Suppressor macrophage (primary cell): ENCODE results near the gene IGSF5.
"Not testable (repeated sequence)": the region's sequence is repeated elsewhere in the genome, so short reads cannot be mapped to it uniquely, and the experiment has no call there.

Experiments used
- DNase-seq, 4 experiments: peaks; one replicate each; pipeline ENCODE4 v3.0.0-alpha.2; 2020 to 2022

The IGSF5 gene

DNA sequence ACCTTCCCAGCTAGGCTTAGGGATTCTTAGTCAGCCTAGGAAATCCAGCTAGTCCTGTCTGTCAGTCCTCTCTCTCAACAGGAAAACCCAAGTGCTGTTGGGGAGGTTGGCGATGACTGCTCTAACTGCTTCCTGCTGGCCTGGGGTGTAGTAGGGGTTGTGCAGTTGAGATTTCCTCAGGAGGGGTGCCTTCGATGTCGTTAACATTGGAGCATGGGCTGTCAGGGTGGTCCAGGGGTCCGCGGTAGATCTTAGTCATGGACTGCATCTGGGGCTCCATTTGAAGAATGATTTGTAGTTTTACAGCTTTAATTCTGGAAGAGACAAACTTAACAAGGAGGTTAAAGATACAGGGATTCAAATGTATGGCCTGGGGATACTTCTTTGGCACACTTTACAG is 5.5 kb upstream of the IGSF5 start:
- DNase-seq = not testable (repeated sequence)

DNA sequence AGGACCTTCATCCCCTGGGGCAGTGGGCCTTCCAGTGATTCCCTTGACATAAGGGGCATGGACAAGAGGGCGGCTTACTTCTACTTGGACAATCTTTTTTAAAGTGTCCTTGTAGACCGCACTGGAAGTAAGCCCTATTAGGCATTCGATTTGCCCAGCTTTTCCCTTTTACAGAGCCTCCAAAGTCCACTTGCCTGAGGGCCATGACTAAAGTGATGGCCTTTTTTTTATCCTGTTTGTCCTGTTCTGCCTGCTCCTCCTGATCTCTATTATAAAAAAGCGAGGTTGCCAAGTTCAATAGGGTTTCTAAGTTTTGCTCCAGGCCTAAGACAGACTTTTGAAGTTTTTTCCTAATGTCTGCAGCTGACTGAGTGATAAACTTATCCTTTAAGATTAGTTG is 2.4 kb upstream of the IGSF5 start:
- DNase-seq = not testable (repeated sequence)

DNA sequence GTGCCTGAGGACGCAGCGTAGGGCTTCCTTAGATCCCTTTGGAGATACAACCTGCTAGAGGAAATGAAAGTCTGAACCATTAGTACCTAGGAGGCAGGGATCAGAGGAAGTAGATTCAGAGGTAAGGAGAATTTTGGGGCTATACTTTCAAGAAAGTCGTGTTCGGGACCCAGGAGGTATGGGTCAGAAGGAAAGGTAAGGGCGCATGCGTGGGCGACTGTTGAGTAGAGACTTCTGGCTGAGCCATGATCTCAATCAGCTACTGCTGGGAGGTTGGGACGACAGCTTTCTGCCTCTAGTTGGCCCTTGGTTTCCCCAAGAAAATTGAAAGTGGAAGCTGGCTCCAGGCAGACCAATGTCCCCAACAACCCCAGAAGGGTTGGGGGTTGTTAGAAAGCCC is 349 bp downstream of the IGSF5 start:
- DNase-seq = not testable (repeated sequence)

DNA sequence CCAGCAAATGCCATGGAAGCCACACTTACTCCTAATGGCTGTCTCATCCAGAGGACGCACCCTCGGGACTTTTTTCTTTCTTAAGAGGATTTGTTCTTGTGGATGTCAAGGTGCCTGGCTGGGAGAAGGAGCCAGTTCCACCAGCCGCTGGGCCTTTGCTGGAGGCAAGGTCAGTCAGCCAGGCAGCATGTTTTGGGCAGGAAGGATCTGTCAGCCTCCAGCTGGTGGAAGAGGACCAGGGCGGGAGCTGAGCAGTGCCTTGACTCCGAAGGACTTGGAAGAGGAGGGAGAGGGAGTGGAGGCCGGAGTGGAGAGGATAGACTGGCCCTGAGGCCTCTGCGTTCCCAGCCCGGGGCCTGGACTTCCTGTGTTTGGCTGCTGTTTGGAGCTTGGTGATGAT is 5.7 kb downstream of the IGSF5 start:
- DNase-seq = no peak

DNA sequence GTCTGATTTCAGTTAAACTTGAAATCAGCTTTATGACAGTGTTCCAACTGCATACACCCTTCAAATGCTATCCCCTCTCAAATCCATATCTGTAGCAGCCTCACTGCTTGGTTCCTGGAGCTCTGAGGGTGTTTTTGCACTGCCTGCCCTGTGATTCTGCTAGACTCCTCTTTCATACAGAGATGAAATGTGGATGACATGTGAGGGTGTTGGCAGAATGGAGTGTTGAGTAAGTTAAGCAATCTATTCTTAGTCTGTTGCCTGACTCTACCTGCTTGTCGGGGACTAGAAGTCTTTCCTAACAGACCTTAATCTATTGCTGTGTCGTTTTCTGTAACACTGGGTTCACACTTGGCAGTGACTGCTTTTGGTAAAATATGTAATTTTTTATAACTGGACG is 9.8 kb downstream of the IGSF5 start:
- no peak for DNase-seq

DNA sequence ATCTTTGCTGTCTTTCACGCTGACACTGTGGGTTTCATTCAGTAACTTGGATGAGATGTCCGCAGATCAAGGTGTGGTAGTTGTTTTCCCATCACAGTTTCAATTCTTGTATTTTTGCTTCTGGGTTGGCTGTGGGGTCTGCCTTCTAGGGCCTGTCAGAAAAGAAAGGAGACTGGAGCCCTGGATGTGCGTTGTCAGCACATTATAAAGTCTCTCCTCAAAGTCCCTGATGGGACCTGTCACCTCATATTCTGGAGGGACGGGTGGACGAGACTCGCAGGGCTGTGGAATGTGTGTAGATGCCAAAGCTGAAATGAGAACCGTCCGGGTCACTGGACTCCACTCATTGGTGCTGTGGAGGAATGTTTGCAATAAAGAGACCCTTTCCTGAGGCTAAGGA is 11.3 kb downstream of the IGSF5 start:
- no peak for DNase-seq

DNA sequence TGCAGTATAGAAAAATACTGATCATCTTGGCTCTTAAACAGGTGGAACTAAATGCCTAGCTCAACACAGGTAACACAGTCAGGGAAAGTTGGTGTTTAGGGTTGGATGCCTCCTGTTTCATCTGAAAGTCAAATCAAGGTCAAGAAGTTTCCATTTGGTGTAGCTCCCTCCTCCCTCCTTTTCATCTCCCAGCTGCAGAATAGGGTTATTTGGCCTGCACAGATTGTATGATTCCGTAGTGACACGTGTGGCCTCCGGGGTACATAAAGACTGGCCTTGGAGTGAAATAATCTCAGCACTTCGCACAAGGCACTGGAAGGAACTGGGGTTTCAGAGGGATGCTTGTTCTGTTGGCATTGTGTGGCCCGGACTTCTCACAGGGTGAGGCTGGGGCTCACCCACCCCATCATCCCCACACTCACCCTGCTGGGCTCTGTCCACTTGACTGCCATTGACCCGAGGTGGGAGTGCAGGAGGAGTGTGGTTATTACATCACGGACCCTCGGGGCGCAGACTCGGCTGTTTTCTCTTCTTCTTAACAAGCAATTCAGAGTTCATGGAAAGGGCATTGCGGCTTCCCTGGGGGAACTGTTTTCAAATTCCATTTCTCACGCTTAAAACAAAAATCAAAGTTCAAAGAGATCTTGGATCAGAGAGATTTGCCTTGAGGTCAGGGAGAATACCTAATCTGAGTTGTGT is 18.4 kb downstream of the IGSF5 start:
- DNase-seq = no peak

DNA sequence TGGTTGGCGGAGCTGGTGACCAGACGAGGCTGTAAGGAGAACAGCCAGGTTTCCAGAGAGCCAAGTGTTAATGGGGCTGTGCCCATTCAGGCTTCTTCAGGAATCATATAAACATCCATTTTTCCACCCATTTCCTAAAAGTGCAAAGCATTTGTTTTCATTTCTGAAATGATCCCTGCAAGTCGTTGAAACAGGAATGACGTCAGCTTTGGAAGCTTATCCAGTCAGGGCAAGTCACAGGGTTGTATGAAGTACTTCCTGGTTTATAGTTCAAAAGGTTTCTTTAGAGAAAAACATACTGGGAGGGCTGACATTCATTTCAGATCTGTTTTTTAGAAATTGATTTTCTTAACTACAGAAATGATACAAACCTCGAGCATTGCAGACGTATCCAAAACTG is 29.2 kb downstream of the IGSF5 start:
- DNase-seq = no peak

DNA sequence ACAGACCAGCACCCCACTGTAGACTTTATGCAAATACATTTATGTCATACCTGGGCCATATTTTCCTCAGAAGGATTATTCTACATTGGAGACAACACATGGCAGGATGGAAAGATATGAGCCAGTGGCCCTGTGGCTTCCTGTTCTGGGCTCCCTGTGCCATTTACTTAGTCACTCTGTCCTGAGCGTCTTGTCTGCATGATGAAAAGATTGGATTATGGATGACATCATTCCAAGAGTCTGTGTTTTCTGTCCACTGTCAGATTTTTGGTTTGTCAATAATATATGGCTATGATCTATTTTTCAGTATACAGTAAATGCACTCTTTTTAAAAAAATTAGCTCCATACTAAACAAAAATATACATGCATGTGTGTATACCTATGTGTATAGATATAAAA is 30.8 kb downstream of the IGSF5 start:
- no peak for DNase-seq

DNA sequence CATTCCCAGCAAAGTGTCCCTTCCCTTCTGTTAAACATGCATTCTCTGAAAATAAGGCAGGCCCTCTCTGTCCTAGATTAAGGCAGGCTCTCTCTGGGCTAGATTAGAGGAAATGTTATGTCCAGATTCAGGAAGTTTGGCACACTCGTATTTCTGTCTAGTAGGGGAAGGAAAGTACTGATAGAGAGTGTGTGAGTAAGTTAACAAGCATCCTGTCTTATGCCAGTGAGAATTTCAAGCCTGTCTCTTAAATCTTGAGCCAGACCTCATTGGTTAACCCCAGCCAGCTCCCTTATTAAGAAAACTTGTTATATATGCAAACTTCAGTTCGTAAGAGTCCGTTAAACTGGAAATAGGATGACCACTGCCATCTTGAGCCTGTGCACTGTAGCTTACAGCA is 31.6 kb downstream of the IGSF5 start:
- peak in 1 of 4 experiments; percentile 2 for DNase-seq

DNA sequence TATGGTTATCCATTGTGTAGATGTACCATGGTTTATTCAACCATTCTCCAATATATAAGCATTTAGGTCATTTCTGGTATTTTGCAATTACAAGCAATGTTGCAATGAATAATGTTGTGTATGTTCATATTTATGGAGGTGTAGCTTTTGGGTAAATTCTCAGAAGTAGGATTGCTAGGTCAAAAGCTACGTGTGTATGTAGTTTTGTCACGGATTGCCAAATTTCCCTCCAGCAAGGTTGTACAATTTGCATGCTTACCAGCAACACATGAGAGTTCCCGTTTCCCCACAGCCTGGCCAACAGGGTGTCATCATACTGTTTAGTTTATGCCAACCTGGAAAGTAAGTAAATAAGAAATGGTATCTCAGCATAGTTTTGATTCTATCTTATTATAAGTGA is 36.3 kb downstream of the IGSF5 start:
- no peak for DNase-seq

DNA sequence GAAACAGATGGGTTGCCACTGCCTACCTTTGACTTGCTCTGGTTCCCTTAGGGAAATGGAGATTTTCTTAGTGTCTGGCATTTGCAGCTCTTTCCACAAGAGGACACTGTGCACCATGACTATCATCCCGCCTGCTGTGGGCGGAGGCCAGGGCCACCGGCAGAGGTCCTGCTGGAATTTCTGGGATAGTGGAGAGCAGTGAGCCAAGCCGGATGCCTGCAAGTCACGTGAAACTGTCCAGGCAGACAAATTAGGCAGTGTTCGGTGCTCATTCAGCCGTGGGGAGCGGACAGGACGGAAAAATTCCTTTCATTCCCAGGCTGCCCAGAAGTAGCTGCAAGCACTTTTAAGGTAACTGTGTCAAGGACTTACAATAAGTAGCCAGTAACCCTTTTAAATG is 43.4 kb downstream of the IGSF5 start:
- peak in 2 of 4 experiments; percentile 0 to 2 for DNase-seq

DNA sequence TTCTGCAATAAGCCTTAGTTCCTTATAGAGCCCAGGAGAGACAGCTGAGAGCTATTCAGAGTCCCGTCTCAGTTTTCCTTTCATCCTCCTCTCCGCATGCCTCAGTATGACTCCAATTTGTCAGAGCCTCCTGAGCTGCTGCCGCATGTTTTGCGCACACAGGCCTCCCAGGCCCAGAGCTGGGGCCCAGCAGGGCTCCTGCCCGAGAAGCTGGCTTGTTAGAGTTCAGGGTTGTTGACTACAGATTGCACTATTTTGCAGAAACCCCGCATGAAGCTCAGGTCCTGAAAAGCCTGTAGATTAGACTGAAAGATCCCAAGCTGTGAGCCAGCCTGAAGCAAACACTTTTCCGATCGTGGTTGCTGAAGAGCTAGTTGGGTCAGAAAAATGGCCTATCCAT is 51.5 kb downstream of the IGSF5 start:
- no peak for DNase-seq

DNA sequence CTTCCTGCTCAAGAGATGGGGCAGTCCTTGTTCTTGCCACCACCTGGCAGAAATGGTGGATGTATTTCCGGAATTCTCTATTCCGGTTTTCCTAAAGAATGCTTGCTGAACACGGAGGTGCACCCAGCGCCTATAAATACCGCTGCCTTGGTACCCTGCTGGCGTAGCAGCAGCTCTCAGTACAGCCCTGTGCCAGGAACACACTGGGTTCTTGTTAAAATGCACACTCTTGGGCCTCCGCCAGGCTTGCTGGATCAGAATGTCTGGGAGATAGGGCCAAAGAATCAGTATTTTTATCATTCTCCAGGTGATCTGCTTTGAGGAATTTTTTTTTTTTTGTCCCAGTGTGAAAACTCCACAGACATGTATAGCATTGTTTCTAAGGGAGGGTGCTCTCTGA is 54.2 kb downstream of the IGSF5 start:
- DNase-seq = no peak

DNA sequence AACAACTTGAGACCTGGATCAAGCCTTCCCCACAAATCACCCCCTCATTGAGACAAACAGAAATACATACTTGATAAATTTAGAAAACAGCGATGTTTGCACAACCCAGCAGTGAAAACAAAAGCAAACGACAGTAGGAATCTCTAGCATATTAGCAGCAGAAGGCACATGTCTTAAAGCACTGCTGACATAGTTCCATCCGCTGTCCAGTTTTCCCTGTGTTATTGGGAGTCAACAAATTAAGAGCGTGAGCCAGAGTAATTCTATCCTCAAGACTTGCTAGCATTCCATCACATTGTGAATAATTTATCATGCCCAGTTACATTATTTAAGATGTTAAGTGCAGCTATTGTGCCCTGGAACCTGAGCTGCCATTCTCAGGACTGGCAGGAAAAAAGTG is 55.3 kb downstream of the IGSF5 start:
- DNase-seq = no peak

DNA sequence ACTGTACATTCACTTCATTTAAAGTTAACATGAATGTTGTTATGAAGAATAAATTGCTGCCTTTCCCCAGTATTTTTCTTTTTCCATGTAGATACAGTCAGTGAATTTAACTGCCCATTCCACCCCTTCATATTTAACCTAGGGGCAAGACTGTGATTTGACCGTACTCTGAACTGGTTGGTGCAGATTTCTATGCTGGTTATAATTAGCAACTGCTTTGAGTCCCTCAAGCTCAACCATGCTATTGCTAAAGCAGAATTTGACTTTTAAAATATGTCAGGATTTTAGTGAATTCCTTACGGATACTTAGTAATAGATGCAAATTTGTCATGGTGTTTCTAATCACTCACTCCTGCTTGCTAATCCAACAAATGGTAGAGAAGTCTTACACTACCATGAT is 57.2 kb downstream of the IGSF5 start:
- no peak for DNase-seq

DNA sequence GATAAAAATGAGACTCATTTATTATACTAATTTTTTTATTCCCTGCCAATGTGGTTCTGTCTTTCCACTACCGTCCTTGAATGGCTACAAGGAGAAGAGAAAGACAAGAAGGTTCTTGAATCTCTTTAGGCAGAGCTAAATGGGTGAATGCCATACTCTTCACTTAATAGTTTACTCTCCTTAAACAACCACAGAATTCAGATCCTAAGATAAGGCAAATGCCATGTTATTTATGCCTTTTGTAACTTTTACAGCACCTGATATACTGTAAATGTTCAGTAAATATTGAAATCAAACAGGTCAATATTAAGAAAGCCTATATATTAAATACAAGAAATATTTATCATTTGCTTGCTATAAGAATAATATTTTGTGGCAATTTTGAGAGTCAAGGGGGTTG is 58.4 kb downstream of the IGSF5 start:
- no peak for DNase-seq

DNA sequence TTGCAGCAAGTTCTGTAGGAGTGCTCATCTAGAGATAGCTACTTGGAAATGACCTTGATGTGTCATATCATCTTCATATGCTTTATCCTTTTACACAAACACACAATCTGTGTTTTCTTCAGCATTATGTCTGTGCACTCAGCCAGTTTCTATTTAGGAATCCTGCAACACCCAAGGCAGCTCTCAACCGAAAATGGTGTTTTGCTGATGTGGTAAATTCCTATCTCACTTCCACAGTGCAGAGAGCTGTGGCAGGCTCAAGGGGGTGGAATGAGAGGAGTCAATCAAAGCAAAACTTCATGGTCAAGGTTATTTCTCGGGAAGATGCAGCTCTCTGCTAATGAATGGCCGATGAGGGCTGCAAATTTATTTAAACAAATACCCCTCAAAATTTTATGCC is 59.3 kb downstream of the IGSF5 start:
- DNase-seq = no peak

DNA sequence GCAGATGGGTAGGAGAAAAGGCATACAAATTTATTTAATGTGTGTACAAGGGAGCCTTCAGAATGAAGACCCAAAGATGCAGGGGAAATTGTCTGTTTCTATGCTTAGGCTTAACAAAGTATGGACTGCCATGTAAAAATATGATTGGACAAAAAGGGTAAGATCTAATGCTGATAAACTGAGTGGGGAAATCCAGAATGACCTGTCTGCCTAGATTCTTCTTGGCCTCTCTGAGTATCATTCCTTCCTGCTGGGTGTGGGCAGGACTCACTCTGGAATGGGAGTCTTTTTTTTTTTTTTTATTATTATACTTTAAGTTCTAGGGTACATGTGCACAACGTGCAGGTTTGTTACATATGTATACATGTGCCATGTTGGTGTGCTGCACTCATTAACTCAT is 61.0 kb downstream of the IGSF5 start:
- no peak for DNase-seq

DNA sequence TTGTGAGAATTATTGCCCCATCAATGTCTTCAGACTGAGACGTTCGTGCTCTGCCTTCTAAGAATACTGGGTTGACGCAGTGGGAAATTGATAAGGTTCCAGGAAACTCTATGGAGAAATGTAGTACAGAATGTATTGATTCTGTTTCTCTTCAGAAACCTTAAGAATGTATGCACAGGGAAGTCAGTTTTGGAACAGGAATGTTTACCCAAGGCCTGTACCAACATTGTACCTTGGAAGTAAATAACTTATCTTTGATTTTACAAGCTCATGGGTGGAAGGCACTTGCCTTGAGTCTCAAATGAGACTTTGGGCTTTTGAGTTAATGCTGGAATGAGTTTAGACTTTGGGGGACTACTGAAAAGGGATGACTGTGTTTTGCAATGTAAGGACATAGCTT is 62.8 kb downstream of the IGSF5 start:
- DNase-seq = no peak

DNA sequence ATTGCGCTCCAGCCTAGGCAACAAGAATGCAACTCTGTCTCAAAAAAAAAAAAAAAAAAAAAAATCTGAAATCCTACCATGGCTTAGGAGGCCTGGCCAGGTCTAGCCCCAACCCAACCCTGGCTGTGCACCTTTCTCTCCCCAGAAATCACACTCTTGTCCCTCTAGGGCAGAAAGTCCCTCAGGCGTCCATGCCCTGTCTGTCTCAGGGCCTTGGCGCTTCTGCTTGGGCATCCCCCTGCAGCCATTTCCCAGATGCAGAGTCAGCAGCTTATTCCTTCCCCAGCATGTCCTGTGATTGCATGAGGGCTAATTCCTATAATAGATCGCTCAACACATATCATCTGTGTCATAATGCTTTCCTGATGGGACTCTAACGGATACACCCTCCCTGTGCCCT is 65.0 kb downstream of the IGSF5 start:
- DNase-seq = no peak

DNA sequence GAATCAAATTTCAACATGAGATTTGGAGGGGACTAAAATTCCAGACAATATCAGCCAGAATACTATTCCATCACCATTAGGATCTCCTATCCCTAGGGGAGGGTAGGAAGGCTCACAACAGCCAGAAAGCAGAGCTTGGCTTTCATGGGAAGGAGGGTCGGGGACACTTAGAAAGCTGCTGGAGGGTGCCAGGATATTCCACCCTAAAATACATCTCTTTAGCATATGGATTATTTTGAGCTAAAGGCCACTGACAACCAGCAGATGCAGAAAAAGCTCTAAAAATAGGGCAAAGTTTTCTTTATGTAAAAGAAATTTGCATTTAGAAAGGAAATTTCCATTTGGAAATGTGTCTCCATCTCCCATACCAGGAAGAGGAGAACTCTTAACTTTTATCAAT is 68.0 kb downstream of the IGSF5 start:
- DNase-seq = no peak

DNA sequence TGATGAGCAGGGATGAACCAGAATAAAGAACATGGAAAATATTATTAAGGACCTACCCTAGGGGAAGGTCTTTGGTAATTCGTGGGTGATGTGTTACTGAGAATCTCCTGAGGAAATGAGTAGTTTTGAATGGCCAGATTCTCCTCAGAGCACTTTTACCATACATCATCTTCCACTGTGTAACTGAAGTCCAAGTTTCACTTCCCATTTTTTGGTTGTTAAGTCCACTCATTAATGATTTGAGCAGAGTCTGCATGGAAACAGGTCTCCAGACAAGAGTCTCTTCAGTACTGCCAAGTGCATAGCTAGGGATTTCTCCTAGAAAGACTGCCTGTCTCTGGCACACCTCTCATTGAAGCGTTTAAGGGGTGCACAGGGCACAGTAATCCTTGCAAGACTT is 73.6 kb downstream of the IGSF5 start:
- DNase-seq = peak in 2 of 4 experiments; percentile 11 to 31

DNA sequence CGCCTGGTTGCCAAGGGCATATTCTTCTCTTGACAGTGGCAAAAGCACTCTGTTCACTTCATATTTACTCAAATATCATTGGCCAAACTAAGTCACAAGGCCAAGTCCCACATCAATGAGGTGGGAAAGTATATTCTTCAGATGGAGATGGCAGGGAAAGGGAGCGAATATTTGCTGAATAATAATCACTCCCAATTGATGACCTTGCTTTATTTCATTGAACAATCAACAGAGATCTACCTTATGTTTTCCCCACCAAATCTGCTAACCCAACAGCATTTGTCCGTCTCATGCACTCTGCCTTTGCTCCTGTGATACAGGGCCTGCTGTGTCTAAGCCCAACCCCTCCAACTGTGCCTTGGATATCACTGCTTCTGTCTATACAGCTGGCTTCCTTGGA is 77.1 kb downstream of the IGSF5 start:
- DNase-seq = no peak

DNA sequence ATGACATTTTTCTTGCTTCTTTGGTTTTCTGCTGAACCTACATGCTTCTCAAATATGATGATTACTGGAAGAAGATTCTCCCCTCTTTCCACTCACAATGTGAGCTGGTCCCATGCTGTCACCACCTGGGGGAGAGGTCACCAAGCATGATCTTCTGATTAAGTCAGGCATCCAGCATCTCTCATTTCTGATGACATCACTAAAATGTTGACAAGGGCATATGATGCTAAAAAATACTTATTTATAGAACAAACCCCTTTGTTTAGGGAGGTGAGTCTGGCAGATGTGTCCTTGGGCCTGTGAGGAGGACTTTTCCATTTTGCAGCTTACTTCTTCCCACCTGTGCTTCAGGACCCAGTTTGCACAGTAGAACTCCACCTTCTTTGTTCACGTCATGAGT is 80.3 kb downstream of the IGSF5 start:
- no peak for DNase-seq
